Spleen (tissue), 7 donors: Measurements from ENCODE around the gene GAS6.

ENCODE experiments used
- CTCF ChIP-seq, 11 experiments: fragments of 200-600 bp in 7 of 11; fragments of 450-650 bp in 4 of 11; sonication (generic) in 4 of 11; IDR thresholded peaks in 8 of 11; conservative IDR thresholded peaks in 3 of 11; 1 replicate in 7 of 11; 2 replicates in 4 of 11; pipeline versions ENCODE4 v1.4.0 to v1.8.0; 2016 to 2021; ENCODE audit warnings: antibody characterized with exemption in 11 of 11, inconsistent platforms in 4 of 11, mild to moderate bottlenecking in 1 of 11
- POLR2A ChIP-seq, 3 donors: fragments of 450-650 bp; IDR thresholded peaks; one replicate each; pipeline ENCODE4 v1.5.1; 2017; ENCODE audit warnings: antibody characterized with exemption in 3 of 3, mild to moderate bottlenecking in 1 of 3
- POLR2AphosphoS5 ChIP-seq, 3 donors: sonication (generic); formaldehyde crosslinking; IDR thresholded peaks; one replicate each; pipeline ENCODE4 v1.5.1; 2017; ENCODE audit warnings: antibody characterized with exemption in 3 of 3
- donor health status: DM: no; HTN: no; CAD: no; lungs with moderate emphysema.
- donor health status: DM: no; HTN: no; CAD: no.
- donor health status: DM: no; HTN: no; CAD: no.

GRCh38 chr13:113905942-113906341 lies 42.1 kb upstream of the GAS6 start:
- TF ChIP-seq CTCF (IDR thresholded peaks at IDR 0.05 in 8 of 11, conservative IDR thresholded peaks at IDR 0.05 in 3 of 11) (no peak), POLR2A (IDR thresholded peaks at IDR 0.05) (no peak), POLR2AphosphoS5 (IDR thresholded peaks at IDR 0.05) (no peak)
